Mesendoderm (in vitro differentiated cells): ENCODE results near the gene ABCC9.
"Not testable (repeated sequence)": the region's sequence is repeated elsewhere in the genome, so short reads cannot be mapped to it uniquely, and the experiment has no call there.

Experiments used
- DNase-seq: peaks from one replicate; pipeline ENCODE4 v3.0.0; 2013
- H2AK5ac ChIP-seq: 2 replicates; pipeline ENCODE4 v1.6.1; 2013; ENCODE audit warnings: low read length, inconsistent platforms
- H2BK120ac ChIP-seq: 2 replicates; pipeline ENCODE4 v1.6.1; 2013; ENCODE audit warnings: low read depth, mild to moderate bottlenecking, low read length, moderate library complexity, mixed read lengths
- H2BK15ac ChIP-seq: replicated peaks from 2 replicates; pipeline ENCODE4 v1.6.1; 2013; ENCODE audit warnings: low read depth, mild to moderate bottlenecking, moderate library complexity
- H2BK5ac ChIP-seq: 2 replicates; pipeline ENCODE4 v1.6.1; 2013; ENCODE audit warnings: low read length, inconsistent platforms
- H3K18ac ChIP-seq: 2 replicates; pipeline ENCODE4 v1.6.1; 2013; ENCODE audit warnings: mild to moderate bottlenecking, low read length, mixed read lengths
- H3K23ac ChIP-seq: one replicate; pipeline ENCODE4 v1.6.1; 2013; ENCODE audit warnings: low read length
- H3K27ac ChIP-seq: 2 replicates; pipeline ENCODE4 v1.5.1; 2013; ENCODE audit warnings: low read depth, mild to moderate bottlenecking, inconsistent platforms, low read length, moderate library complexity
- H3K27me3 ChIP-seq: 2 replicates; pipeline ENCODE4 v1.6.1; 2013; ENCODE audit warnings: low read length, control low read depth, mild to moderate bottlenecking, inconsistent platforms; ENCODE audit not compliant: insufficient read depth, poor library complexity
- H3K36me3 ChIP-seq: 2 replicates; pipeline ENCODE4 v1.6.1; 2013; ENCODE audit warnings: low read length, inconsistent platforms; ENCODE audit not compliant: control insufficient read depth, insufficient read depth
- H3K4ac ChIP-seq: one replicate; pipeline ENCODE4 v1.6.1; 2013; ENCODE audit warnings: low read depth, mild to moderate bottlenecking, low read length, moderate library complexity
- H3K4me1 ChIP-seq: 2 replicates; pipeline ENCODE4 v1.6.1; 2013; ENCODE audit warnings: low read depth, low read length, inconsistent platforms; ENCODE audit not compliant: control insufficient read depth
- H3K4me2 ChIP-seq: 2 replicates; pipeline ENCODE4 v1.6.1; 2013; ENCODE audit warnings: low read length
- H3K4me3 ChIP-seq: 2 replicates; pipeline ENCODE4 v1.5.1; 2013; ENCODE audit warnings: mild to moderate bottlenecking, low read length
- H3K56ac ChIP-seq: one replicate; pipeline ENCODE4 v1.6.1; 2013; ENCODE audit warnings: low read length
- H3K79me1 ChIP-seq: 2 replicates; pipeline ENCODE4 v1.6.1; 2013; ENCODE audit warnings: low read length, inconsistent platforms
- H3K79me2 ChIP-seq: 2 replicates; pipeline ENCODE4 v1.6.1; 2013; ENCODE audit warnings: mild to moderate bottlenecking, low read length; ENCODE audit not compliant: control insufficient read depth, insufficient read depth
- H3K9ac ChIP-seq: 2 replicates; pipeline ENCODE4 v1.6.1; 2013; ENCODE audit warnings: low read length, inconsistent platforms
- H4K5ac ChIP-seq: one replicate; pipeline ENCODE4 v1.6.1; 2013; ENCODE audit warnings: low read length
- H4K8ac ChIP-seq: one replicate; pipeline ENCODE4 v1.6.1; 2013; ENCODE audit warnings: low read depth, mild to moderate bottlenecking, control low read depth, low read length, moderate library complexity
- WGBS: extraction: QIAGEN DNeasy Blood & Tissue Kit; methylation state at CpG from one replicate; pipeline ENCODE4 v1.1.7; 2013; ENCODE audit warnings: low lambda C conversion rate, missing lambda C conversion rate; ENCODE audit not compliant: insufficient coverage; ENCODE audit errors: extremely low coverage; 5-methylcytosine and 5-hydroxymethylcytosine counted together

ABCC9 gene

GRCh38 chr12:21800011-21800410 is 141.2 kb downstream of the ABCC9 start:
- Histone ChIP-seq H3K9ac (no peak overlapping the region), H2BK120ac (no peak overlapping the region), H2BK5ac (no peak overlapping the region), H3K4ac (no peak overlapping the region), H4K8ac (no peak overlapping the region), H3K18ac (no peak overlapping the region), H3K4me3 (no peak overlapping the region), H3K79me1 (no peaks in the 10 kb centered on the region), H2BK15ac (no peak overlapping the region), H3K27ac (no peak overlapping the region), H3K23ac (no peak overlapping the region), H3K79me2 (no peaks in the 10 kb centered on the region), H4K5ac (no peak overlapping the region), H3K56ac (no peak overlapping the region), H3K4me1 (no peaks in the 10 kb centered on the region), H2AK5ac (no peak overlapping the region), H3K36me3 (no peaks in the 10 kb centered on the region), H3K27me3 (no peaks in the 10 kb centered on the region), H3K4me2 (no peak overlapping the region)
- DNase-seq, result no peak
- no CpG with 5 or more reads among the region's 1 CpG for WGBS

DNA sequence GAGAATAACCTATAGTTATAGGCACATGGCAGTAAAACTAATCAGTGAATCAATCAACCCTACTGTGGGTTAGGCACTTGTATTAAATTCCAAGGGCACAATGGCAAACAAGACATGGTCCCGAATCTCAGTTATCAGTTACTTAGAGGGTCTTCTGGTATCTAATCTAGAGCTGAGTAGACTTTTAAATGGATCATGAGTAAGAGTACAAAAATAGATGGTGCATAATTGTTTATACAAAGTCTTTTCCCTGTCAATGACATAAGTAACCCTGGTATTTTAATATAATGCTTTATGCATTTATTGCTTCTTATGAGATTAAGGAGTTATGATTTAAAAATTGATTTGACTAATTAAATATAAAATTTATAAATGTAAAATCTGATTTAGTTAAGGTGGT is 143.7 kb downstream of the ABCC9 start:
- Histone ChIP-seq H2BK120ac (no peak overlapping the region), H2BK5ac (no peak overlapping the region), H3K79me2 (no peaks in the 10 kb centered on the region), H3K9ac (no peak overlapping the region), H3K27me3 (no peaks in the 10 kb centered on the region), H4K5ac (no peak overlapping the region), H3K56ac (no peak overlapping the region), H3K18ac (no peak overlapping the region), H3K27ac (no peak overlapping the region), H2AK5ac (no peak overlapping the region), H3K4me1 (no peaks in the 10 kb centered on the region), H3K23ac (no peak overlapping the region), H3K4me3 (no peak overlapping the region), H3K36me3 (no peaks in the 10 kb centered on the region), H2BK15ac (no peak overlapping the region), H3K4me2 (no peak overlapping the region), H4K8ac (no peak overlapping the region), H3K4ac (no peak overlapping the region), H3K79me1 (no peaks in the 10 kb centered on the region)
- WGBS, result no CpG with 5 or more reads among the region's 1 CpG
- DNase-seq, result no peak

DNA sequence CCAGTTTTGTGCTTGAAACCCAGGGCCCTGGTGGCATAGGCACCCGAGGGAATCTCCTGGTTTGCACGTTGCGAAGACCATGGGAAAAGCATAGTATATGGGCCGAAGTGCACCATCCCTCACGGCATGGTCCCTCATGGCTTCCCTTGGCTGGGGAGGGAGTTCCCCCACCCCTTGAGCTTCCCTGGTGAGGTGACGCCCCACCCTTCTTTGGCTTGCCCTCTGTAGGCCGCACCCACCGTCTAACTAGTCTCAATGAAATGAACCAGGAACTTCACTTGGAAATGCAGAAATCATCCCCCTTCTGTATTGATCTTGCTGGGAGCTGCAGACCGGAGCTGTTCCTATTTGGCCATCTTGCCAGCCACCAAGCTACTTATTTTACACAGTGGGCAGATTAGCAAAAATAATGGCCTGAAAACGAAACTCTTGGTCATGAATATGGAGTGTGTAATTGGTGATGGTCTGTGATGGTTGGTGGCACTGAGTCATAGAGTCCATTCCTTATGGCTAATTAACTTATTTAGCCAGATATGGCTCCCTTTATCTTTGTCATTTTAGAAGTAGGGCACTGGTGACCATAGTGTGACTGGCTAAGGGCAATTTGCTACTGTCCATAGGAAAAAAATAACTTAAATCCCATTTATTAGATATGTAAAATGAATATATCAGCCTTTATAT is 145.4 kb downstream of the ABCC9 start:
- Histone ChIP-seq H3K79me1 (no peaks in the 10 kb centered on the region), H3K18ac (no peak overlapping the region), H3K4me1 (no peaks in the 10 kb centered on the region)

DNA sequence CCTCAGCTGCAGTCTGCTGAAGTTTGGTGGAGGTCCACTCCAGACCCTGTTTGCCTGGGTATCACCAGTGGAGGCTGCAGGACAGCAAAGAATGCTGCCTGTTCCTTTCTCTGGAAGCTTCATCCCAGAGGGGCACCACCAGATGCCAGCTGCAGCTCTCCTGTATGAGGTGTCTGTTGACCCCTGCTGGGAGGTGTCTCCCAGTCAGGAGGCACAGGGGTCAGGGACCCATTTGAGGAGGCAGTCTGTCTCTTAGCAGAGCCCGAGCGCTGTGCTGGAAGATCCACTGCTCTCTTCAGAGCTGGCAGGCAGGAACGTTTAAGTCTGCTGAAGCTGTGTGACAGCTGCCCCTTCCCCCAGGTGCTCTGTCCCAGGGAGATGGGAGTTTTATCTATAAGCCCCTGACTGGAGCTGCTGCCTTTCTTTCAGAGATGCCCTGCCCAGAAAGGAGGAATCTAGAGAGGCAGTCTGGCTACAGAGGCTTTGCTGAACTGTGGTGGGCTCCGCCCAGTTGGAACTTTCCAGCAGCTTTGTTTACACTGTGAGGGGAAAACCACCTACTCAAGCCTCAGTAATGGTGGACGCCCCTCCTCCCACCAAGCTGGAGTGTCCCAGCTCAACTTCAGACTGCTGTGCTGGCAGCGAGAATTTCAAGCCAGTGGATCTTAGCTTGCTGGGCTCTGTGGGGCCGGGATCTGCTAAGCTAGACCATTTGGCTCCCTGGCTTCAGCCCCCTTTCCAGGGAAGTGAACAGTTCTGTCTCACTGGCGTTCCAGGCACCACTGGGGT is 146.2 kb downstream of the ABCC9 start:
- H3K36me3 ChIP-seq, H3K23ac ChIP-seq, H2BK5ac ChIP-seq, H3K4me2 ChIP-seq, H2BK120ac ChIP-seq, H3K56ac ChIP-seq, H3K18ac ChIP-seq, H4K8ac ChIP-seq, H3K27me3 ChIP-seq, H3K4me1 ChIP-seq, H3K79me2 ChIP-seq, H3K27ac ChIP-seq, H4K5ac ChIP-seq, H3K4me3 ChIP-seq, H2AK5ac ChIP-seq, H3K9ac ChIP-seq, DNase-seq, H3K79me1 ChIP-seq, H2BK15ac ChIP-seq, H3K4ac ChIP-seq: not testable (repeated sequence)
- WGBS, result no CpG with 5 or more reads among the region's 8 CpGs

More for the DNA sequence above, 145.4 kb downstream of the ABCC9 start:
- no peak overlapping the region for H3K9ac ChIP-seq
- no peaks in the 10 kb centered on the region for H3K79me2 ChIP-seq
- H2BK15ac ChIP-seq, result no peak overlapping the region
- no peak overlapping the region for H3K23ac ChIP-seq
- no CpG with 5 or more reads among the region's 10 CpGs for WGBS
- no peak overlapping the region for H4K8ac ChIP-seq
- H2BK120ac ChIP-seq, result no peak overlapping the region
- DNase-seq, result no peak
- H3K4me2 ChIP-seq, result no peak overlapping the region
- no peak overlapping the region for H3K4ac ChIP-seq
- H3K56ac ChIP-seq, result no peak overlapping the region
- no peaks in the 10 kb centered on the region for H3K36me3 ChIP-seq
- H2AK5ac ChIP-seq, result no peak overlapping the region
- H2BK5ac ChIP-seq, result no peak overlapping the region
- H3K27me3 ChIP-seq, result no peaks in the 10 kb centered on the region
- no peak overlapping the region for H3K4me3 ChIP-seq
- H4K5ac ChIP-seq, result no peak overlapping the region
- no peak overlapping the region for H3K27ac ChIP-seq

DNA sequence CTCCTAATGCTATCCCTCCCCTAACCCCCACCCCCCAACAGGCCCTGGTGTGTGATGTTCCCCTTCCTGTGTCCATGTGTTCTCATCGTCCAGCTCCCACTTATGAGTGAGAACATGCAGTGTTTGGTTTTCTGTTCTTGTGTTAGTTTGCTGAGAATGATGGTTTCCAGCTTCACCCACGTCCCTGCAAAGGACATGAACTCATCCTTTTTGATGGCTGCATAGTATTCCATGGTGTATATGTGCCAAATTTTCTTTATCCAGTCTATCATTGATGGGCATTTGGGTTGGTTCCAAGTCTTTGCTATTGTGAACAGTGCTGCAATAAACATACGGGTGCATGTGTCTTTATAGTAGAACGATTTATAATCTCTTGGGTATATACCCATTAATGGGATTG is 151.5 kb downstream of the ABCC9 start:
- not testable (repeated sequence) for H3K4me3 ChIP-seq, H2AK5ac ChIP-seq, H2BK5ac ChIP-seq, H4K8ac ChIP-seq, H3K4me1 ChIP-seq, H3K36me3 ChIP-seq, H2BK15ac ChIP-seq, H3K4me2 ChIP-seq, H3K79me2 ChIP-seq, H3K27me3 ChIP-seq, H3K27ac ChIP-seq, H3K79me1 ChIP-seq, H4K5ac ChIP-seq, H3K4ac ChIP-seq, H3K9ac ChIP-seq, H3K56ac ChIP-seq, DNase-seq, H2BK120ac ChIP-seq, H3K18ac ChIP-seq, H3K23ac ChIP-seq
- no CpG with 5 or more reads among the region's 4 CpGs for WGBS
